Adrenal gland (tissue), 5 donors: ENCODE data around the gene ENDOD1.

Experiments
- CTCF ChIP-seq, 6 experiments: fragments of 450-650 bp in 4 of 6; fragments of 200-600 bp in 2 of 6; sonication (generic) in 1 of 6; IDR thresholded peaks; 1 replicate in 5 of 6; 2 replicates in 1 of 6; pipeline versions ENCODE4 v1.5.1 to v1.8.0; 2016 to 2021; ENCODE audit warnings: antibody characterized with exemption in 6 of 6, mild to moderate bottlenecking in 2 of 6, moderate library complexity in 1 of 6
- POLR2A ChIP-seq, 2 donors: fragments of 450-650 bp; IDR thresholded peaks; one replicate each; pipeline ENCODE4 v1.6.1; 2017; ENCODE audit warnings: antibody characterized with exemption in 2 of 2, mild to moderate bottlenecking in 2 of 2, moderate library complexity in 1 of 2
- donor health status: DM: no; HTN: no; CAD: no.

GRCh38 chr11:95132956-95133355 lies 43.3 kb downstream of the ENDOD1 start:
- no peak for TF ChIP-seq CTCF (IDR thresholded peaks at IDR 0.05)
- no peak for TF ChIP-seq POLR2A (IDR thresholded peaks at IDR 0.05)
